NT2/D1 (cell line): ENCODE data around the gene DYRK1A.

ENCODE experiments used
- SUZ12 ChIP-seq: IDR thresholded peaks from 2 replicates; pipeline ENCODE4 v1.6.1; 2011; ENCODE audit not compliant: insufficient read length, insufficient read depth; ENCODE audit errors: extremely low read depth
- YY1 ChIP-seq: IDR thresholded peaks from 2 replicates; pipeline ENCODE4 v1.6.1; 2011; ENCODE audit not compliant: insufficient read length, insufficient read depth

GRCh38 chr21:37532868-37533780, 166.6 kb downstream of the DYRK1A start:
- no peak for TF ChIP-seq SUZ12
- TF ChIP-seq YY1, result no peak
